OCI-LY1 (cell line): ENCODE data around the gene SEZ6.

Experiments used
- H2AFZ ChIP-seq: fragments of 200-600 bp; sonication (generic), shearing (Covaris generic); 2 replicates; pipeline ENCODE4 v1.6.0; 2014; ENCODE audit warnings: antibody characterized with exemption, mild to moderate bottlenecking, low read length
- H3F3A ChIP-seq: fragments of 200-600 bp; sonication (generic), shearing (Covaris generic); 2 replicates; pipeline ENCODE4 v1.6.0; 2014; ENCODE audit warnings: mild to moderate bottlenecking, antibody characterized with exemption, low read length, moderate library complexity; ENCODE audit not compliant: insufficient read depth
- H3K27ac ChIP-seq: fragments of 200-600 bp; sonication (generic); 2 replicates; pipeline ENCODE4 v1.5.1; 2014; ENCODE audit warnings: low read length, mixed run types, mild to moderate bottlenecking, low read depth; ENCODE audit not compliant: poor library complexity, severe bottlenecking
- H3K27me3 ChIP-seq: fragments of 200-600 bp; sonication (generic); 2 replicates; pipeline ENCODE4 v1.6.0; 2014; ENCODE audit warnings: antibody characterized with exemption, mild to moderate bottlenecking, low read length, moderate library complexity; ENCODE audit not compliant: insufficient read depth
- H3K36me3 ChIP-seq: fragments of 200-600 bp; sonication (generic); 2 replicates; pipeline ENCODE4 v1.6.1; 2014; ENCODE audit warnings: mild to moderate bottlenecking, antibody characterized with exemption, low read length, moderate library complexity, mixed read lengths; ENCODE audit not compliant: insufficient read depth
- H3K4me1 ChIP-seq: fragments of 200-600 bp; sonication (generic); 2 replicates; pipeline ENCODE4 v1.5.1; 2014; ENCODE audit warnings: mild to moderate bottlenecking, low read length, moderate library complexity; ENCODE audit not compliant: insufficient read depth, severe bottlenecking
- H3K4me2 ChIP-seq: fragments of 200-600 bp; sonication (generic), shearing (Covaris generic); 2 replicates; pipeline ENCODE4 v1.6.1; 2014; ENCODE audit warnings: low read length
- H3K4me3 ChIP-seq: fragments of 200-600 bp; sonication (generic); 2 replicates; pipeline ENCODE4 v1.5.1; 2014; ENCODE audit warnings: low read length, low read depth, mild to moderate bottlenecking, mixed read lengths; ENCODE audit not compliant: poor library complexity, severe bottlenecking
- H3K79me2 ChIP-seq: fragments of 200-600 bp; shearing (Covaris generic); 2 replicates; pipeline ENCODE4 v1.6.1; 2016; ENCODE audit warnings: mixed run types, low read length, mixed read lengths; ENCODE audit not compliant: insufficient read depth
- H3K9ac ChIP-seq: fragments of 200-600 bp; sonication (generic), shearing (Covaris generic); 2 replicates; pipeline ENCODE4 v1.6.1; 2014; ENCODE audit warnings: mild to moderate bottlenecking, low read length, mixed read lengths
- H3K9me2 ChIP-seq: fragments of 200-600 bp; sonication (generic), shearing (Covaris generic); 2 replicates; pipeline ENCODE4 v1.6.1; 2014; ENCODE audit warnings: low read depth, mild to moderate bottlenecking, low read length, mixed read lengths
- H3K9me3 ChIP-seq: fragments of 200-600 bp; shearing (Covaris generic); 2 replicates; pipeline ENCODE4 v1.6.1; 2014; ENCODE audit warnings: low read length, mixed read lengths
- H4K20me1 ChIP-seq: fragments of 200-600 bp; sonication (generic), shearing (Covaris generic); 2 replicates; pipeline ENCODE4 v1.6.0; 2016; ENCODE audit warnings: mild to moderate bottlenecking, low read length; ENCODE audit not compliant: insufficient read depth
- CTCF ChIP-seq: fragments of 200-600 bp; sonication (generic), shearing (Covaris generic); IDR thresholded peaks from 2 replicates; pipeline ENCODE4 v1.5.1; 2017; ENCODE audit warnings: mild to moderate bottlenecking, antibody characterized with exemption, low read length, moderate library complexity, mixed read lengths
- EZH2 ChIP-seq: fragments of 200-600 bp; sonication (generic), shearing (Covaris generic); IDR thresholded peaks from 2 replicates; pipeline ENCODE4 v1.8.0; 2017; ENCODE audit warnings: borderline replicate concordance, mixed run types, mild to moderate bottlenecking, antibody characterized with exemption, low read length, moderate library complexity, mixed read lengths

Gene SEZ6

DNA sequence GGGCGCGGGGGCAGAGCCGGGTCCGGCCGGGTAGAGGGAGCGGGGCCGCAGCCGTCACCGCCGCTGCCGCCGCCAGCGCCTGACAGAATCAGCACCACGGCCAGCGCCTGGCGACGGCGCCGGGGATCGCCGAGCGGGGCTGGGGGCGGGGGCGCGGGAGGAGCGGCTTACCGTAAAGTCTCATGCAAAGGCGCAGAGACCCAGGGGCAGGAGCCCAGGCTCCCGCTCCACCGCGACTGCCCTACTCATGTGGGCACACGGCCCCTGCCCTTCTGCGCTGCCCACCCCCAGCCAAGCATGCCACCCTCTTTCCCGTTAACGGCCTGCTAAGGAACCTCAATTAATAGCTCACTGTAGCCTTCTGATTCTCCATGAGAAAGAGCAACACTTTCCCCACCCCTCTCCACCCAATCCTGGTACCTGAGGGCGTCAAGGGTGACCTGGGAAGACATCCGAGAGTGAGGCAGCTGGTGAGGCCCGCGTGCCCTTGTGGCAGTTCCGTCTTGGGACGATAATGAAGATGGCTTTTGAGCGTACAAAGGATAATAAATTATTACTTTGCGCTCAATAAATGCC, at the start of gene SEZ6:
SEZ6 (minus strand) TSS at position 98 of the 576 bp plus-strand sequence. CDS start 164 bp downstream, outside the sequence.
- peaks cover 4% of the 10 kb centered on the region; the same call in 1 of the 2 replicates for H3K27me3 ChIP-seq
- no peaks in the 10 kb centered on the region for H3K79me2 ChIP-seq
- no peaks in the 10 kb centered on the region for H3K9me3 ChIP-seq
- no peak within 1 kb of the TSS for H3K4me2 ChIP-seq
- H3K27ac ChIP-seq, result no peak within 1 kb of the TSS
- H3F3A ChIP-seq, result no peaks in the 10 kb centered on the region
- TF ChIP-seq EZH2 (no peak), CTCF (no peak)
- no peaks in the 10 kb centered on the region for H3K36me3 ChIP-seq
- no peak within 1 kb of the TSS for H2AFZ ChIP-seq
- H3K4me1 ChIP-seq, result no peaks in the 10 kb centered on the region
- no peaks in the 10 kb centered on the region for H4K20me1 ChIP-seq
- no peak within 1 kb of the TSS for H3K9ac ChIP-seq
- H3K9me2 ChIP-seq, result no peaks in the 10 kb centered on the region
- H3K4me3 ChIP-seq, result no peak within 1 kb of the TSS

DNA sequence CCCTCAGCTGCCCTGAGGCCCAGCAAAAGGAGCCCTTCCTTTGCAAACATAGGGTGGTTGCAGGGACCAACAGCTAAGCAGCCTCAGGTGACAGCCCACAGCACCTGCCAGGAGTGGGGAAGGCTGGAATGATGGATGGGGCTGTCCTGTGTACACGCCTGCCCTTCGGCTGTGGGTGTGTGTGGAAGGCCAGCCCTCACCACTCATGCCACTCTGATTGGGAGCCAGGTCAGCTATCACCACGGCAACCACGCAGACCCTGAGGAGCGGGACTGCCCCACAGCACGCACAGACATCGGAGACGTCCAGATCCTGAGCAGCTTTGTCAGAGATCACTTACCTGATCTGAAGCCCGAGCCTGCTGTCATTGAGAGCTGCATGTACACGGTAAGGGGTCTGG, 49.0 kb upstream of the SEZ6 start:
- Histone ChIP-seq H3F3A (no peaks in the 10 kb centered on the region), H3K27me3 (peaks cover 20% of the 10 kb centered on the region), H3K4me1 (no peaks in the 10 kb centered on the region), H3K9me2 (no peaks in the 10 kb centered on the region), H3K79me2 (no peaks in the 10 kb centered on the region), H3K9me3 (no peaks in the 10 kb centered on the region), H3K36me3 (no peaks in the 10 kb centered on the region), H3K4me2 (no peak overlapping the region), H4K20me1 (no peaks in the 10 kb centered on the region), H3K27ac (no peak overlapping the region), H3K9ac (no peak overlapping the region), H2AFZ (no peak overlapping the region), H3K4me3 (no peak overlapping the region)
- TF ChIP-seq EZH2 (no peak), CTCF (no peak)

GRCh38 chr17:29051731-29052130, 45.9 kb upstream of the SEZ6 start:
- H3K4me3 ChIP-seq, result no peak overlapping the region
- H3K36me3 ChIP-seq, result no peaks in the 10 kb centered on the region
- no peak overlapping the region for H2AFZ ChIP-seq
- no peaks in the 10 kb centered on the region for H3K79me2 ChIP-seq
- H4K20me1 ChIP-seq, result no peaks in the 10 kb centered on the region
- H3K4me2 ChIP-seq, result no peak overlapping the region
- no peak overlapping the region for H3K9ac ChIP-seq
- no peak overlapping the region for H3K27ac ChIP-seq
- TF ChIP-seq EZH2, result no peak
- TF ChIP-seq CTCF, result no peak
- no peaks in the 10 kb centered on the region for H3K9me2 ChIP-seq
- H3K4me1 ChIP-seq, result no peaks in the 10 kb centered on the region
- H3K9me3 ChIP-seq, result no peaks in the 10 kb centered on the region
- H3F3A ChIP-seq, result no peaks in the 10 kb centered on the region
- H3K27me3 ChIP-seq, result peaks cover 20% of the 10 kb centered on the region
